OCI-LY3 (cell line): ENCODE measurements around the gene D2HGDH.
"Not testable (repeated sequence)": the region's sequence is repeated elsewhere in the genome, so short reads cannot be mapped to it uniquely, and the experiment has no call there.

Experiments used
- H2AFZ ChIP-seq: fragments of 200-600, 300-600 bp; shearing (Covaris generic); 2 replicates; pipeline ENCODE4 v1.6.0; 2014; ENCODE audit warnings: antibody characterized with exemption, low read depth, low read length
- H3K27ac ChIP-seq: fragments of 200-600, 300-600 bp; sonication (generic); 2 replicates; pipeline ENCODE4 v1.5.1; 2014; ENCODE audit warnings: mild to moderate bottlenecking, low read length, moderate library complexity, mixed read lengths
- H3K27me3 ChIP-seq: fragments of 200-600, 300-600 bp; sonication (generic); 2 replicates; pipeline ENCODE4 v1.6.1; 2014; ENCODE audit warnings: low read depth, low read length, mixed read lengths
- H3K36me3 ChIP-seq: fragments of 200-600, 300-600 bp; sonication (generic); replicated peaks from 2 replicates; pipeline ENCODE3; 2014; ENCODE audit warnings: low read depth, low read length, mixed read lengths
- H3K4me1 ChIP-seq: fragments of 300-600, 200-600 bp; sonication (generic); 2 replicates; pipeline ENCODE4 v1.6.1; 2014; ENCODE audit warnings: low read length, mixed read lengths
- H3K4me2 ChIP-seq: fragments of 200-600, 300-600 bp; sonication (generic); 2 replicates; pipeline ENCODE4 v1.6.1; 2014; ENCODE audit warnings: low read length, mixed read lengths
- H3K4me3 ChIP-seq: fragments of 300-600, 200-600 bp; sonication (generic); 2 replicates; pipeline ENCODE4 v1.5.1; 2014; ENCODE audit warnings: antibody characterized with exemption, mild to moderate bottlenecking, low read length, moderate library complexity
- H3K79me2 ChIP-seq: fragments of 300-600, 200-600 bp; shearing (Covaris generic); 2 replicates; pipeline ENCODE4 v1.6.1; 2014; ENCODE audit warnings: mild to moderate bottlenecking, low read length, mixed read lengths
- H3K9ac ChIP-seq: fragments of 300-600, 200-600 bp; shearing (Covaris generic); 2 replicates; pipeline ENCODE4 v1.6.0; 2014; ENCODE audit warnings: mild to moderate bottlenecking, low read length, moderate library complexity
- H3K9me3 ChIP-seq: fragments of 200-600, 300-600 bp; shearing (Covaris generic); 2 replicates; pipeline ENCODE4 v1.6.1; 2014; ENCODE audit warnings: low read length, mixed read lengths; ENCODE audit not compliant: insufficient read depth
- H4K20me1 ChIP-seq: fragments of 200-600, 300-600 bp; sonication (generic); 2 replicates; pipeline ENCODE4 v1.6.1; 2016; ENCODE audit warnings: low read length, mixed read lengths; ENCODE audit not compliant: insufficient read depth
- CTCF ChIP-seq: fragments of 200-600, 300-600 bp; sonication (generic); IDR thresholded peaks from 2 replicates; pipeline ENCODE4 v1.5.1; 2014; ENCODE audit warnings: antibody characterized with exemption, low read length, low read depth
- EZH2phosphoT487 ChIP-seq: fragments of 200-600 bp; shearing (Covaris generic); IDR thresholded peaks from 2 replicates; pipeline ENCODE4 v1.6.1; 2018; ENCODE audit warnings: antibody characterized with exemption, mixed run types, low read depth

D2HGDH gene

GRCh38 chr2:241780939-241781569 is 46.6 kb downstream of the D2HGDH start:
- no peak for TF ChIP-seq EZH2phosphoT487
- H4K20me1 ChIP-seq = no peaks in the 10 kb centered on the region
- no peak overlapping the region for H3K9ac ChIP-seq
- no peaks in the 10 kb centered on the region for H3K27me3 ChIP-seq
- H3K4me3 ChIP-seq = no peak overlapping the region
- no peaks in the 10 kb centered on the region for H3K9me3 ChIP-seq
- no peak overlapping the region for H3K27ac ChIP-seq
- no peaks in the 10 kb centered on the region for H3K4me1 ChIP-seq
- no peaks in the 10 kb centered on the region for H3K36me3 ChIP-seq
- H3K4me2 ChIP-seq = no peak overlapping the region
- no peaks in the 10 kb centered on the region for H3K79me2 ChIP-seq
- H2AFZ ChIP-seq = no peak overlapping the region

GRCh38 chr2:241782053-241782452 is 47.6 kb downstream of the D2HGDH start:
- not testable (repeated sequence) for H3K9me3 ChIP-seq, H2AFZ ChIP-seq, H3K4me2 ChIP-seq, H3K4me3 ChIP-seq, H4K20me1 ChIP-seq, H3K36me3 ChIP-seq, H3K27me3 ChIP-seq, H3K27ac ChIP-seq, H3K4me1 ChIP-seq, H3K9ac ChIP-seq, H3K79me2 ChIP-seq

- TF ChIP-seq EZH2phosphoT487 (no peak), CTCF (no peak)
- Histone ChIP-seq H3K27ac (no peak overlapping the region), H3K9ac (no peak overlapping the region), H3K36me3 (no peaks in the 10 kb centered on the region), H4K20me1 (no peaks in the 10 kb centered on the region), H3K4me1 (peaks cover 18% of the 10 kb centered on the region), H3K4me2 (peak overlapping the region; percentile 29; the same call in 1 of the 2 replicates), H3K27me3 (no peaks in the 10 kb centered on the region), H3K79me2 (no peaks in the 10 kb centered on the region), H3K9me3 (no peaks in the 10 kb centered on the region), H2AFZ (no peak overlapping the region), H3K4me3 (no peak overlapping the region)
Observed at GRCh38 chr2:241788135-241788534, 53.7 kb downstream of the D2HGDH start.

GRCh38 chr2:241788572-241788971 is 54.1 kb downstream of the D2HGDH start:
- peak overlapping the region; percentile 29; the same call in 1 of the 2 replicates for H3K4me2 ChIP-seq
- H2AFZ ChIP-seq = no peak overlapping the region
- H3K36me3 ChIP-seq = no peaks in the 10 kb centered on the region
- no peaks in the 10 kb centered on the region for H3K79me2 ChIP-seq
- no peak for TF ChIP-seq EZH2phosphoT487
- TF ChIP-seq CTCF = no peak
- no peaks in the 10 kb centered on the region for H3K9me3 ChIP-seq
- H3K27ac ChIP-seq = no peak overlapping the region
- H3K9ac ChIP-seq = no peak overlapping the region
- H3K4me3 ChIP-seq = no peak overlapping the region
- H3K27me3 ChIP-seq = no peaks in the 10 kb centered on the region
- H3K4me1 ChIP-seq = peaks cover 18% of the 10 kb centered on the region
- no peaks in the 10 kb centered on the region for H4K20me1 ChIP-seq

GRCh38 chr2:241791385-241791784 is 57.0 kb downstream of the D2HGDH start:
- H3K4me3 ChIP-seq, H3K4me2 ChIP-seq, H3K9ac ChIP-seq, H3K36me3 ChIP-seq, H3K27ac ChIP-seq, H3K27me3 ChIP-seq, H3K9me3 ChIP-seq, H4K20me1 ChIP-seq, H3K79me2 ChIP-seq, H2AFZ ChIP-seq: not testable (repeated sequence)
- peaks cover 18% of the 10 kb centered on the region for H3K4me1 ChIP-seq
